ENCODE measurements around the gene STIM1.
"Not testable (repeated sequence)": the region's sequence is repeated elsewhere in the genome, so short reads cannot be mapped to it uniquely, and the experiment has no call there.

STIM1 gene

DNA sequence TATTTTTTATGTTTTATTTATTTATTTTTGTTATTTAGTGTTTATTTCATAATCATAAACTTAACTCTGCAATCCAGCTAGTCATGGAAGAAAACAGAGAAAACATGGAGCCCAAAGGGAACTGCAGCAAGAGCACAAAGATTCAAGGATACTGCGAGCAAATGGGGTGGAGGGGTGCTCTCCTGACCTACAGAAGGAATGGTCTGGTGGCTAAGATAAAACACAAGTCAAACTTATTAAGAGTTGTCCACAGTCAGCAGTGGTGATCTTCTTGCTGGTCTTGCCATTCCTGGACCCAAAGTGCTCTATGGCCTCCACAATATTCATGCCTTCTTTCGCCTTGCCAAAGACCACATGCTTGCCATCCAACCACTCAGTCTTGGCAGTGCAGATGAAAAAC is 36.7 kb downstream of the STIM1 start:
- ChIA-PET POLR2A (ENCODE audit: low non-redundant PET) (no interaction called here), CTCF (no interaction called here)
- H3K27ac ChIP-seq = no peak overlapping the region
- TF ChIP-seq, protein P1, sequence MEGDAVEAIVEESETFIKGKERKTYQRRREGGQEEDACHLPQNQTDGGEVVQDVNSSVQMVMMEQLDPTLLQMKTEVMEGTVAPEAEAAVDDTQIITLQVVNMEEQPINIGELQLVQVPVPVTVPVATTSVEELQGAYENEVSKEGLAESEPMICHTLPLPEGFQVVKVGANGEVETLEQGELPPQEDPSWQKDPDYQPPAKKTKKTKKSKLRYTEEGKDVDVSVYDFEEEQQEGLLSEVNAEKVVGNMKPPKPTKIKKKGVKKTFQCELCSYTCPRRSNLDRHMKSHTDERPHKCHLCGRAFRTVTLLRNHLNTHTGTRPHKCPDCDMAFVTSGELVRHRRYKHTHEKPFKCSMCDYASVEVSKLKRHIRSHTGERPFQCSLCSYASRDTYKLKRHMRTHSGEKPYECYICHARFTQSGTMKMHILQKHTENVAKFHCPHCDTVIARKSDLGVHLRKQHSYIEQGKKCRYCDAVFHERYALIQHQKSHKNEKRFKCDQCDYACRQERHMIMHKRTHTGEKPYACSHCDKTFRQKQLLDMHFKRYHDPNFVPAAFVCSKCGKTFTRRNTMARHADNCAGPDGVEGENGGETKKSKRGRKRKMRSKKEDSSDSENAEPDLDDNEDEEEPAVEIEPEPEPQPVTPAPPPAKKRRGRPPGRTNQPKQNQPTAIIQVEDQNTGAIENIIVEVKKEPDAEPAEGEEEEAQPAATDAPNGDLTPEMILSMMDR (conservative IDR thresholded peaks at IDR 0.05; ENCODE audit: low read depth) = no peak
- DNase-seq (ENCODE audit: low spot score) = no peak

DNA sequence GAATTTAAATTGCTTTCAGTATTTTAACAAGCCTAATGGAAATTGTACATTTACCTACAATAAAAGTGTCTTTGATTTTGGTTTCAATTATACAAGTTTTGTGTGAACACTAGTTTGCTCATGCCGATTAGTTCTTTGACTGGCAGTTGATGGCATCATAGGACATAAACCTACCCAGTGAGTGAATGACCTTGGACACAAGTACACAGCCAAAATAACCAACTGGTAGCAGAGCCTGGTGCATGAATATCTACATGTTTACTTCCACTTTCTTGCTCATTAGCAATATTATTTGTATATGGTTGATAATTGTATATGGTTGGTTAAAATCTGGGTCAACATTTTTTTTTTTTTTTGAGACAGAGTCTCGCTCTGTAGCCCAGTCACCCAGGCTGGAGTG is 37.8 kb downstream of the STIM1 start:
- TF ChIP-seq, protein P1 (conservative IDR thresholded peaks at IDR 0.05; ENCODE audit: low read depth) = no peak
- no peak for DNase-seq (ENCODE audit: low spot score)
- POLR2A ChIA-PET (ENCODE audit: low non-redundant PET) = no interaction called here
- no peak overlapping the region for H3K27ac ChIP-seq
- CTCF ChIA-PET = no interaction called here

DNA sequence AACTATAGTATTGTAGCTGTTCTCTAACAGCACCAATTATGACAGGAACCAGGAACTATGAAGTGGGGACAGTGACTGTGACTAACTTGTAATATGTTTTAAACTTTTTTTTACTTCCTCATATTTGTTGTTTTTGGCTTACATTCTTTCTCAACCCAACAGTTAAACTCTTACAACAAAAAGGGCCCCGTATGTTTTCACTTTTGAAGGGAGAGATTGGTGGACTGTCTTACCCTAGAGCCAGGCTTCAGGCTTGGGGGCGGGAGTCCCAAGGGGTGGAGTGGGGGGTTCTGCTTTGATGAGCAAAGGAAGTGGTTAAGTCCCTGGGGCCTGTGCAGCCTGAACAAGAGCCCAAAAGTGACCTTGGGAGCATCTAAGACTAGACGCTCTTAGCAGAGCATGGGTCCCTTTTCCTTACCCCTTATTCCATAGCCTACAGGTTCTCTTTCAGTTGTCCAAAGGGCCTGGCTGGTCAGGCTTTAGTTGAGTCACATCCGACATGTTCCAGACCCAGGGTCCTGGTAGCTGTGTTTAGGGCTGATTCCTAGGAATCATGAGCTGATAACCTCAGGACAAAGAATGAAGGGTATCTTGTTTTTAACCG is 38.8 kb downstream of the STIM1 start:
- ChIA-PET POLR2A (ENCODE audit: low non-redundant PET) (no interaction called here), CTCF (interaction anchor here (0.7 kb wide), 1 partner anchor 40 kb away, joined by 6 read pairs; no protein-coding TSS in a partner anchor)

DNA sequence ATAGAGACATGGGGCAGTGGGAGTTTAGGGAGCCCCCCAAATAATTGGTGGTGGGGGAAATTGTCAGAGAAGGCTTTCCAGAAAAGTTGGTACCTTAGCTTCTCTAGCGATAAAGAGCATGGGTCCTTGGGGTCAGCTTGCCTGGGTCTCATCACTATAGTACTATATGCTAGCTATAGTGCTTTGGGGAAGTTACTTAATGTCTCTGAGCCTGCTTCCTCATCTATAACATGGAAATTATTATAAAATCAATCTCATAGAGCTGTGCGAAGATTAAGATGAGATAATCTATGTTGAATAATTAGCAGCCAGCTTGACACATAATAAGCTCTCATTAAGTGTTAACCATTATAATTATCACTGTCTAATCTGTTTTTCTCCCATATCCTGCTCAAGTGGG is 41.2 kb downstream of the STIM1 start:
- CTCF ChIA-PET = interaction anchor here (0.9 to 1.0 kb wide), 2 partner anchors 16 to 41 kb away, joined by 3 to 5 read pairs; partner anchors contain the start of gene STIM1
- TF ChIP-seq, protein P1 (conservative IDR thresholded peaks at IDR 0.05; ENCODE audit: low read depth) = no peak
- DNase-seq (ENCODE audit: low spot score) = no peak
- H3K27ac ChIP-seq = no peak overlapping the region
- POLR2A ChIA-PET (ENCODE audit: low non-redundant PET) = no interaction called here

More for the DNA sequence above, 38.8 kb downstream of the STIM1 start:
- no peak overlapping the region for H3K27ac ChIP-seq
- TF ChIP-seq, protein P1 (conservative IDR thresholded peaks at IDR 0.05; ENCODE audit: low read depth) = no peak
- DNase-seq (ENCODE audit: low spot score) = no peak

DNA sequence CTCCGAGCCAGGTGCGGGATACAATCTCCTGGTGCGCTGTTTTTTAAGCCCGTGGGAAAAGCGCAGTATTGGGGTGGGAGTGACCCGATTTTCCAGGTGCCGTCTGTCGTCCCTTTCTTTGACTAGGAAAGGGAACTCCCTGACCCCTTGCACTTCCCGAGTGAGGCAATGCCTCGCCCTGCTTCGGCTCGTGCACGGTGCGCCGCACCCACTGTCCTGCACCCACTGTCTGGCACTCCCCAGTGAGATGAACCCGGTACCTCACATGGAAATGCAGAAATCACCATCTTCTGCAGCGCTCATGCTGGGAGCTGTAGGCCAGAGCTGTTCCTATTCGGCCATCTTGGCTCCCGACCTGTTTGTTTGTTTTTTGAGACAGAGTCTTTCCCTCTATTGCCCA is 44.8 kb downstream of the STIM1 start:
- CTCF ChIA-PET, H3K27ac ChIP-seq: not testable (repeated sequence)

DNA sequence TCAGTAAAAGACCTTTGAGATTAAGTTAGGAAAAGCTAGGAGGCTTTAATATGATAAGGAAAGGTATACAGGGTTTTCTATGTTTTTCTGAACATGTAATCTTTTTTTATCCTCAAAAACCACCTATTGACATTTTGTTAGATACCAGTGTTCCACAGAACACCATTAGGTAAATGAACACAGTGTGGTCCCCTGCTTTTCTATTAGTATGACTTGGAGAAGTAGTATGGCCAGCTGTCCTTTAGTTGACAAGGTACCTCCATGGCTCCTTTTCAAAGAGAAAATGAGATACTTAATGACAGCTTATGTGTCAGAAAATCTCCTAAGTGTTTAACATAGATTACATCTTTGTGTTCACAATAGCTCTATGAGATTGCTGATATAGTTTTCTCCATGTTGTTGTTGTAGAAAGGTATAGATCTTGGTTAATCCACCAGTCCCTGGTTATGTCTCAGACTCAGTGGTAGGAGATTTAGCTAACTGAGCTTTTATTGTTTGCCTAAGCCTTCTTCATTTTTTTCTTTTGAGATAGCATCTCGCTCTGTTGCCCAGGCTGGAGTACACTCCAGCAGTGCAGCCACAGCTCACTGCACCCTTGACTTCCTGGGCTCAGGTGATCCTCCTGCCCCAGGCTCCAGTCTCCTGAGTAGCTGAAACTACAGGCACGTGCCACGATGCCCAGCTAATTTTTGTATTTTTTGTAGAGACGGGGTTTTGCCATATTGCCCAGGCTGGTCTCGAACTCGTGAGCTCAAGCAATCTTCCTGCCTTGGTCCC is 46.0 kb downstream of the STIM1 start:
- DNase-seq (ENCODE audit: low spot score) = no peak
- H3K27ac ChIP-seq = no peak overlapping the region
- CTCF ChIA-PET = no interaction called here
- POLR2A ChIA-PET (ENCODE audit: low non-redundant PET) = no interaction called here
- TF ChIP-seq, protein P1 (conservative IDR thresholded peaks at IDR 0.05; ENCODE audit: low read depth) = no peak

More for the DNA sequence above, 44.8 kb downstream of the STIM1 start:
- DNase-seq (ENCODE audit: low spot score); POLR2A ChIA-PET (ENCODE audit: low non-redundant PET): not testable (repeated sequence)

DNA sequence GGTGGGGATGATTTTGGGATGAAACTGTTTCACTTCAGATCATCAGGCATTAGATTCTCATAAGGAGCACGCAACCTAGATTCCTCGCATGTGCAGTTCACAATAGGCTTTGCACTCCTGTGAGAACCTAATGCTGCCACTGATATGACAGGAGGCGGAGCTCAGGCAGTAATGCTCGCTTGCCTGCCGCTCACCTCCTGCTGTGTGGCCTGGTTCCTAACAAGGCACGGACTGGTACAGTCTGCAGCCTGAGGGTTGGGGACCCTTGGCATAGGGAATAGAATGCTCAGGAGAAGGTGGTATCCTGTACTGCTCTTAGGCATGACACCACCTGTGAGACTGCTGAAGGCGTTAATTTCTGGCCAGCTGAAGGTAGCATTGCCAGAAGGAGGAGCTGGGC is 47.0 kb downstream of the STIM1 start:
- CTCF ChIA-PET = interaction anchor here (0.7 kb wide), 1 partner anchor 165 kb away, joined by 3 read pairs; no protein-coding TSS in a partner anchor
- POLR2A ChIA-PET (ENCODE audit: low non-redundant PET) = no interaction called here
- no peak for DNase-seq (ENCODE audit: low spot score)
- H3K27ac ChIP-seq = no peak overlapping the region
- TF ChIP-seq, protein P1 (conservative IDR thresholded peaks at IDR 0.05; ENCODE audit: low read depth) = no peak
